Measurements from ENCODE around the gene LDLRAD2.

GRCh38 chr1:21828075-21828474, 16.0 kb downstream of the LDLRAD2 start:
- TF ChIP-seq CTCF (conservative IDR thresholded peaks at IDR 0.05 in 1 of 2, IDR thresholded peaks at IDR 0.05 in 1 of 2; ENCODE audit: extremely low read depth in 1 of 2, insufficient read depth in 1 of 2, low read depth in 1 of 2, low read length in 2 of 2) (no peak), EZH2 (IDR thresholded peaks at IDR 0.05; ENCODE audit: borderline replicate concordance, low read length) (no peak)
